ENCODE results near the gene RAB33B.

DNA sequence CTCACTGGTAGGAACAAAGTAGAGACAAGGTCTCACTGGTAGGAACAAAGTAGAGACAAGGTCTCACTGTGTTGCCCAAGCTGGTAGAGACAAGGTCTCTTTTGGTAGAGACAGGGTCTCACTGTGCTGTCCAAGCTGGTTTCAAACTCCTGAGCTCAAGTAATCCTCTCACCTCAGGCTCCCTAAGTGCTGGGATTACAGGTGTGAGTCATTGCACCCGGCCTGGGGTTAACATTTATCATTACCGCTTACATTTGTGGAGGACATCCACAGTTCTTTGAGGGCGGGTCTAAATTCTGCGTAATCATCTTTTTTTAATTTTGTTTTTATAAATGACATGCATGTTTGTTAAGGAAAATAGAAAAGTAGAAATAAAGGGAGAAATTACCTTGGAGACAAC lies 12.0 kb downstream of the RAB33B start:
- TF ChIP-seq, protein P1, sequence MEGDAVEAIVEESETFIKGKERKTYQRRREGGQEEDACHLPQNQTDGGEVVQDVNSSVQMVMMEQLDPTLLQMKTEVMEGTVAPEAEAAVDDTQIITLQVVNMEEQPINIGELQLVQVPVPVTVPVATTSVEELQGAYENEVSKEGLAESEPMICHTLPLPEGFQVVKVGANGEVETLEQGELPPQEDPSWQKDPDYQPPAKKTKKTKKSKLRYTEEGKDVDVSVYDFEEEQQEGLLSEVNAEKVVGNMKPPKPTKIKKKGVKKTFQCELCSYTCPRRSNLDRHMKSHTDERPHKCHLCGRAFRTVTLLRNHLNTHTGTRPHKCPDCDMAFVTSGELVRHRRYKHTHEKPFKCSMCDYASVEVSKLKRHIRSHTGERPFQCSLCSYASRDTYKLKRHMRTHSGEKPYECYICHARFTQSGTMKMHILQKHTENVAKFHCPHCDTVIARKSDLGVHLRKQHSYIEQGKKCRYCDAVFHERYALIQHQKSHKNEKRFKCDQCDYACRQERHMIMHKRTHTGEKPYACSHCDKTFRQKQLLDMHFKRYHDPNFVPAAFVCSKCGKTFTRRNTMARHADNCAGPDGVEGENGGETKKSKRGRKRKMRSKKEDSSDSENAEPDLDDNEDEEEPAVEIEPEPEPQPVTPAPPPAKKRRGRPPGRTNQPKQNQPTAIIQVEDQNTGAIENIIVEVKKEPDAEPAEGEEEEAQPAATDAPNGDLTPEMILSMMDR (IDR thresholded peaks at IDR 0.05; ENCODE audit: insufficient read depth, low read depth, low read length) = no peak
- no peak for TF ChIP-seq EZH2 (IDR thresholded peaks at IDR 0.05; ENCODE audit: insufficient read depth, low read length)
